Keratinocyte (primary cell): ENCODE results near the gene FBXO7.

ENCODE experiments used
- CTCF ChIP-seq, 3 experiments: IDR thresholded peaks in 1 of 3; conservative IDR thresholded peaks in 1 of 3; optimal IDR thresholded peaks in 1 of 3; 2 replicates in 2 of 3; 3 replicates in 1 of 3; pipeline versions ENCODE3 to v1.5.1; 2011; ENCODE audit warnings: low read length in 3 of 3, mild to moderate bottlenecking in 3 of 3, moderate library complexity in 2 of 3, control low read depth in 1 of 3, inconsistent platforms in 1 of 3; ENCODE audit not compliant: insufficient read depth in 2 of 3; ENCODE audit errors: extremely low read depth in 1 of 3
- EZH2 ChIP-seq: IDR thresholded peaks from one replicate; pipeline ENCODE4 v1.6.1; 2012; ENCODE audit warnings: inconsistent platforms, mild to moderate bottlenecking, low read length, moderate library complexity

GRCh38 chr22:32534252-32535235 is 59.9 kb downstream of the FBXO7 start:
- TF ChIP-seq EZH2 (no peak), CTCF (optimal IDR thresholded peaks at IDR 0.05 in 1 of 3, IDR thresholded peaks at IDR 0.05 in 1 of 3, conservative IDR thresholded peaks at IDR 0.05 in 1 of 3; ENCODE audit: extremely low read depth in 1 of 3, insufficient read depth in 2 of 3, low read length in 3 of 3) (no peak)
